Frontal cortex (tissue), 4 donors: ENCODE measurements around the gene ZNF285. TPM values are rescaled to one million over a fixed set of nuclear protein-coding genes. Genes with fewer than 3 reads are reported as not detected.
"Not testable (repeated sequence)": the region's sequence is repeated elsewhere in the genome, so short reads cannot be mapped to it uniquely, and the experiment has no call there.

ENCODE experiments used
- DNase-seq, 2 donors: peaks; one replicate each; pipeline ENCODE4 v3.0.0; 2012; ENCODE audit warnings: low spot score in 2 of 2
- FAIRE-seq: peaks from 2 replicates; lab custom pipeline; 2012; peaks lifted over from hg19 to GRCh38; lab: Jason Lieb, UNC
- total RNA-seq: library from RNA; depleted of rRNA; stranded (reverse); fragments of >200 nt; gene quantifications from one replicate; pipeline ENCODE4 v1.2.3, GENCODE V29; 2014
- donor health status: control.
- donor health status: control.
- donor health status: control.

Gene ZNF285
- total RNA-seq, result 30.2 TPM

DNA sequence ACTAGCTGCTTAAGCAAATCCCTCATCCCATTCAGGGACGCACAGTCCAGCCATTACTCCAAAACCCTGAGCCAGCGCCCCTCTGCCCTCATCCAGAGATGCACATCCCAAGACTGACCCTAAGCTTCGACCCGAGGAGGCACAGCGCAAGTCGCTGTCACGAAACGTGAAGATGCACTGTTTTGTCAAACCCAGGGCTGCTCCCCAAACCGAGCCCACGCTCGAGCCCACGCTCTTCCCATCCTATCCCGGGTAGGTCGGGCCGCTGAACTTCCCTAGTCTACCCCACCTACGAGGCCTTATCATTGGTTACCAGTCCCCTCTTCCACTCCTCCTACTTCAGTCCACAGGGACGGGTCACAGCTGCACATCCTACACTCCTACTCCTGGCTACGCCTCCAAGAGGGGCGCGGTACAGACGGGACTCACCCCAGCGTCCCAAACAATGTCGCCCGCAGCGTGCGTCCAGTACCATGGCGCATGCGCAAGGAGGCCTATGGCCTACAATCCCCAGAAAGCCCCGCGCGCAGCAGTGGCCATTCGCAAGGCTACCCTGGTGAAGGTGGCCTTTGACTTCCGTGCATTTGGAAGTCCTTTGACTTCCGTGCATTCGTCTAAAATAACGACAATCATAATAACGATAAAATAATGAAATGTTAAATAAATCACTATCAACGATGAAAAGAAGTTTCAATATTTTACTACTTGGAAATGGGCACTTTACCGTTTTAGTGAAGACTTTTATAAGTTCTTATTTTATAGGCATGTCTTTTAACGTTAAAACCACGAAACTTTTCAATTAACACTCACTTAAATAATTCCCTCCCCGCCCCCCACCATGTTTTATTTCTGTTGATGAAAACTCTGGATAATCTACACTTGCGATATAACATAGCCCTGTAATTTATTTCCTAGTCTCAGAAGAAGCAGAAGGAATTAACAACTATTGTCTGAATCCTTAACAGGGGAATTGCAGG is at the start of gene ZNF285:
TSS of gene ZNF285 (minus strand) at position 470 of the 977 bp plus-strand sequence. CDS start 4,395 bp downstream, outside the sequence.
- peak; percentile 71 to 79 for DNase-seq
- FAIRE-seq, result no peak

DNA sequence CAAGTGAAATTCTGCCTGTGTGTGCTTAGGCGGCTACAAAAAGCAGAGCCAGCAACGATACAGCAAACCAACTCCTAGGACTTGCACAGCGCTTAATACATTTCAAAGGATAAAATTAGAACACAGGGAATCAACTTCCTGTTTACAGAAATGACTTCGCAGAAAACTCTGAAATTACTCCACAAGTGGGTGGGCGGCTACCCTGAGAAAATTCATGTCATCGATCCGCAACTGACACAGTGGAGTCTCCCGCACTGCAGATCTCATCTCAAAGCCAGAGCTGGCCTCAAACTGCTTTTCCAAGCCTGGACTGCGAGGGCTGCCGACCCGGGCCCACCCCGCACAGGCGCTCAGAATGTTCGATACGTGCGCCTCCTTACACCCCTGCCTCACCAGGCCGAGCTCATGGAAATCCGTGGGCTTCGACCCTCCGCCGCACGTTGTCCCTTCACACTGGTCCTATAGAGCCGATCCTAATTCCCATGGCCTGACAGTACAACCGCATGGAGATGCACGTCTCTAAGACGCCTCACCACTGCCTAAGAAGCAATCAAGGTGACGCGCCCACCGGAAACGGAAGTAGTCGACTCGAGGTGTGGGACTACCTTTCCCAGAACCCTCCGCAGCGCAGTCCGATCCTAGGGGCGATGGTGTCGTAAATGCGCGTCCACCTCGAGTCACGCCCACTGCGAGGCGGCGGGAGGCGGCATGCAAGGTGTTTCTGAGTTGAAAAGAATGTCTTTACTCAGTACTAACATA is 46.7 kb upstream of the ZNF285 start, which contains the start of gene ZNF229:
TSS of gene ZNF229 (minus strand) at position 557 of the 759 bp plus-strand sequence. CDS start 5,625 bp downstream, outside the sequence.
- FAIRE-seq, result no peak
- DNase-seq, result peak; percentile 43 to 69

DNA sequence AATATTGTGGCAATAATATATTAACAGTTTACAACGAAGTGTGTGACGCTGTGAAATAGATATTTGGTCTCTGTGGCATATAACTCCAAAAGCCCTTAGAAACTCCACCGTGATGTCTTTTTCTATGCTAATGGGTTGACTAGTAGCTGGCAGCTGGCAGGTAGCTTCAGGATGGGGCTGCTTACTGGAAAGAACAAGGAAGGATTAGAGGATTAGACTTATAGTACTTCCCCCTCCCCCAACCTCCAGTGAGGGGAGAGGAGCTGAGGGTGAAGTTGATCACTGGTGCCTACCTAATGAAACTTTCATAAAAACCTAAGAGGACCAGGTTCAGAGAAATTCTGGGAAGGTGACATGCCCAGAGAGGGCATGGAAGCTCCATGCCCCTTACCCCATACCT is 37.0 kb upstream of the ZNF285 start:
- DNase-seq (no peak), FAIRE-seq (no peak)

DNA sequence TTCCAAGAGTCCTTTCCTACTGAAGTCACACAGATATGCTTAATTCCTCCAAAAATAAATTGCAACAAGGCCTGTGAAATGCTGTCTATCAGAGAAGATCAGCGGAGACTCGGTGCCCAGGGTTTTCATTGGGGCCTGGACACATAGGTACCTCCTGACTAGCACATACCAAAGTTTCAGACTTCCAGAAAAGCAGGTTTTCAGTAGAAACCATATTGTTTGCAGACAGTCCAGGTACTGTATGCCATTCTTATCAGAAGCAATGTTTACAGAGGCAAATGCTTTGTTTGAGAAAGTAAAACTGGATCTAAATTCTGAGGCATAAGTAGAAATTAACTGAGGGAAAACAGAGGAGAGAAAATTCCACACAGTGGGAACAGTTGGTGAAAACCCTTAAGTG is 34.0 kb upstream of the ZNF285 start:
- no peak for DNase-seq
- FAIRE-seq, result no peak

DNA sequence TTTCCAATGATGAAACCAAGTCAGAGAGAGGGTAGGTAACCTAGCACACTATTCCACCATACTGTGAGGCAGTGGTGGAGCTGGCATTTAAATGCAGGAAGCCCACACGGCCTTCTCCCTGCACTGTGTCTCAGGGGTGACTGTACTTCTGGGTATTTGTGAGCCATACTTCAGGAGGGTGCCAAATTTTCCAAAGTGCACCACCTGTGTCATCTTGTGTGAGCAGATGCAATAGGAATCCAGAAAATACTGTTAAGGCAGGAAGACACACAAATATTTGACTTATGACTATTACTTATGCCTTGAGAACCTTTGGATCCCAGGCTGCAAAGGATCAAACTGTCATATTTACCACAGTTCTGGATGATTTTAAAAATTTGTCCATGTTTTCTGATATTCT is 29.5 kb upstream of the ZNF285 start:
- no peak for FAIRE-seq
- no peak for DNase-seq

DNA sequence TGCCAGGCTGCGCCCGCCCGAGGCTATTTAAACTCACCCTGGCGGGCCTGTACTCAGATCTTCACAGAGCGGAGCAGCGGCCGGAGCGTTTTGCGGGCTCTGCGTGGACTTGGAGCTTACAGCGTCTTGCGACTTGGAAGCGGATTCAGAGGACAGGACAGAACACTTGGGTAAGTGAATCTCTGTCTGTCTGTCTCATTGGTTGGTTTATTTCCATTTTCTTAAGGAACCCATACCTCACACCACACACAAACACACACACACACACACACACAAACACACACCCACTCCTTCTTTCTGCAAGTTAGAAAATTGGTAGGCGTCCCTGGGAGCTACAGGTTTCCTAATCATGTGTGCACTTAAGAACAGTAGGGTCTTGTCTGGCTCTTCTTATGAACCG is 14.1 kb upstream of the ZNF285 start:
- not testable (repeated sequence) for DNase-seq, FAIRE-seq

DNA sequence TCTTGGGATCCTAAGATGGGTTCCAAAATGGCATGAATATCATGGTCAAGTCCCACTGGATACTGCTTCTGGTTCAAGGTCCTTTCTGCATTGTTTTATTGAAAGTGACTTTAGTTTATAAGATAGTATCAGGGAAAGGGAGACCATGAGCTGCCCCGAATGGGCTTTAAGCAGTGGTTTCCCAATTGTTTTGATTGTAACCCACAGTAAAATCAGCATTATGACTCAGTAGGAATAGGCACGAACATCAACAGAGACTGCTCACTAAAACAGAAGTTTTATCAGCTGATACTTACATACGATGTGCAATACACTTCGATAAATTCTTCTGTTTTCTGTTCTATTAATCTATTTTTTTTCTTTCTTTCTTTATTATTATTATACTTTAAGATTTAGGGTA is 12.1 kb downstream of the ZNF285 start:
- FAIRE-seq, DNase-seq: not testable (repeated sequence)

DNA sequence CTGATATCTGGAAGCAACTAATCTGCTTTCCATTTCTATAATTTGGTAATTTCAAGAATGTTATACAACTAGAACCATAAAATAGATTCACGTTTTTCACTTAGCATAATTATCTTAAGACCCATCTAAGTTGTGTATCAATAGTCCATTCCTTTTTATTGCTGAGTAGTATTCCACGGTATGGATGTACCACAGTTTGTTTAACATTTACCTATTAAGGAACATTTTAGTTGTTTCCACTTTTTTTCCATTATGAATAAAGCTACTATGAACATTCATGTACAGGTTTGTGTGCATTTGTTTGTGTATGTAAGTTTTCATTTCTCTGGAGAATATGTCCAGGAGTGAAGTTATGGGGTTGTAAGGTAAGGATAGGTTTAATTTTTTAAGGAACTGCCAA is 26.6 kb downstream of the ZNF285 start:
- FAIRE-seq (no peak), DNase-seq (no peak)

DNA sequence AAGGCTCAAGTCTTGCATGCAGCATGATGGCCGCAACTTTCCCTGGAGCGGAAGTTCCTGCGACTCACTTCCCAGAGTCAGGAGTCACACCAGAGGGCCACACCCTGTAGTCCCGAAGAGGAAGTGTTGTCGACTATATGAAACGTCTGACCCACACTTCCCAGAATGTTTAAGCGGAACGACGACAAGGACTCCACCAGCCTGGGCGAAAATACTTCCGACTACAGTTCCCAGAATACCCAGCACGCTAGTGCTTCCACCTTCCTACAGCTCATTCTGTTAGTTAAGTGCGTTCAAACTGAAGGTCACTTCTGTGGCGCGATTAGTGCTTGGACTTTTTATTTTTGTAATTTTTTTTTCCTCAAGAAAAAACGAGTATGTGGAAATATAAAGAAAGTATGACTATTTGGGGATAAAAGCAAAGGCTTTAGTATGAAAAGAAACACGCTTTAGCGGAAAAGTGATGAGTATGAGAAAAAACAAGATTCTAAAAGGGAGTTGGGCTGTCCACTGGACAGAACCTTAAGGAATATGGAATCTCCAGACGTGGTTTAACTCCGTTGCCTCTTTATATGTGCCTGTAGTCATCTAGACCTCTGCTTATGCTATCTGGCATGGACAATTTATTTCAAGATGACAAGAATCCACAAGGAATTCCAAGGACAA is 29.5 kb downstream of the ZNF285 start:
- DNase-seq (no peak), FAIRE-seq (no peak)

DNA sequence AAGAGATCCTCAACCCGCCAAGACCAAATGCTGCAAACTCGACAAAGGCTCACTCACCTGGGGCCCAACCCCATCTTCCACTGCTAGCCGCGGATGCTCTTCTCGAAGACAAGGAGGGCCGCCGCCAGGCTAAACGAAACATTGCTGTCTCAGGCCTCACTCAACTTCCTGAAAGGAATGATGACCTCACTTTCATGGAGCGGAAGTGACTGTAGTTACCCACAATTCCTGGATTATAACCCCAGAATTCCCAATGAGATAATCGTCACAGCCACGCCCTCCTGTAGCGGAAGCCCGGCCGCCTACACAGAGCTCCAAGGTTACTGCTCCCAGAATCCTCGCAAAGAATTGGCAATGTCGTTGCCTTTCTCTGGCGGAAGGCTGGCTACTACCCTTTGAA is 34.4 kb downstream of the ZNF285 start:
- no peak for FAIRE-seq
- DNase-seq, result no peak

DNA sequence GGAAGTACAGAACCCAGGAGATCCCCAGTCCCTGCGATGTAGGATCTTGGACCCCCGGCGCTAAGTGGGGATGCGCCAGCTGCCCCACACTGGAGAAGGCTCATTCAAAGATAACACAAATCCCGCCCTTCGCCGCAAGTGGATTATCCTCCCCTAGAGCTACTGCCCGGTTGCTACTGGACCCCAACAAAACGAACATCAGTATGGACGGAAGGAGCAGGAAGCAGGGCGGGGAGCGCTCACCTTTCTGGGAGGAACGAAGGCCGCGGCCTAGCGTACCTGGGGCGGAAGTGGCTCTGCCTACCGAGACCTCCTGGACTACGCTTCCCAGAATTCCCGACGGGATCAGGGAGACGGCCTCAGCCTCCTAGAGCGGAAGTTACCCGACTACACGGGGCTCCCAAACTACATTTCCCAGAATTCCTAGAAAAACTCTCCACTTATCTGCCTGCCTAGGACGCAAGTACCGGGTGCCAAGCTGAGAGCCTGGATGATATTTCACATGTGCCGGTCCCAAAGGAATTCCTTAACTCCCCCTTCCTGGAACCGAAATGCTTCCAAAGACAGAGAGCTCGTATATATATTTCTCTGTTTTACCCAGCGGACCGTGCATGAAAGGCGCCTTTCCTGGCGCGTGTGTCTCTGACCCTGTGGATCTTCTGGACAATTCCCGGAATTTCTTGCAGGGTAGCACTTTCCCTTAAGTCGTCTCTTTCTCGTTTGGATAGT is 44.9 kb downstream of the ZNF285 start, which contains the start of gene ZNF112:
TSS of gene ZNF112 (minus strand) at position 298 of the 729 bp plus-strand sequence. CDS start 16,141 bp downstream, outside the sequence.
- FAIRE-seq (peak; percentile 17), DNase-seq (peak; percentile 39 to 50)

DNA sequence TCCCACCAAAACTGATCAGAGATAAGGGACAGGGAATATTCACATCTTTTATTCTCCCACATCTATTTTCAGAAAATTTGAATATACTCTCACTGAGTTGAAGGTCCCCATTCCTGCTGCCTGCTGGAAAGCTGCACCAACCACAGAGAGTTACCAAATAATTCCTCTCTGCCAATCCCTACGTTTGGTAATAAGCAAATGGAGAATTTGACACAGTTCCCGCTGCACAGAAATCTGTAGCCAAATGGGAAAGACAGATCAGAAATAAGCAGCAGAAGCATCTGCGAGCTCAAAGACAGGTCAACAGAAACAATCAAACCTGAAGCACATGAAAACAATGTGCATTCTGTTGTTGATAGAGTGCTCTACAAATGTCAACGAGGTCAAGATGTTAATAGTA is 54.9 kb downstream of the ZNF285 start:
- DNase-seq, result no peak
- FAIRE-seq, result no peak

DNA sequence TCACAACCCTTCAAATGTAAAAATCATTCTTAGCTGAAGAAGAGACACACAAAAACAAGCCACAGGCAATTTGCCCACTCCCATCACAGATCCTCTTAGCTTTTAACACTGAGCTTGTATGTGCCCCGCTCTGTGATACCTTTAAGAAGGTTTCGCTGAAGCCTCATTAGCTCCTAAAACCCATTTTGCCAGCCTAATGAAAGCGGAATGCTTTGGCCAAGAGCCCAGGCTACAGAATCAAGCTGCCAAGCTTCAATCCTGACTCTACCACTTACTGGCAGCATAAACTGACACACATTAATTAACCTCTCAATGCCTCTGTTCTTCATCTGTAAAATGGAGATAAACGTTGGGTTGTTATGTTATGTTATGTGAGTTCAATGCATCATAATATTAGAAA is 55.4 kb downstream of the ZNF285 start:
- FAIRE-seq, result no peak
- peak in 1 of 2 donors; percentile 3 for DNase-seq

DNA sequence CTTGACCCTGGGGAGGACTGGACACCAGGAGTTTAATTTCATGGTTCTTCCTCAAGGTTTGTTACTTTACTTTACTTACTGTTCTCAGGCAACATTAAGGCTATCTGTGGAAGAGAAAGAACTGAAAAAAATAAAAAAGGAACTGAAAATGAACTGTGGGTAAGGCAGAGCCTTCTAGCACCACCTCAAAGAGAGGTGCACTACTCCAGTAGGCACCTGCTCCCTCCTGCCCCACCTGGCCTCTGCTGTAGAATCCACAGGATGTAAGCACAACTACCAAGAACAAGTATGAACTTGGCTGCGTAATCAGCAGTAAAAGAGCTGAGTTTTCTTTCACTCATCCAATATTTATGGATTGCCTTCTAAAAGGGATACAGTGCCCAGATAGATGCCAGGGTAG is 57.2 kb downstream of the ZNF285 start:
- FAIRE-seq (no peak), DNase-seq (no peak)

DNA sequence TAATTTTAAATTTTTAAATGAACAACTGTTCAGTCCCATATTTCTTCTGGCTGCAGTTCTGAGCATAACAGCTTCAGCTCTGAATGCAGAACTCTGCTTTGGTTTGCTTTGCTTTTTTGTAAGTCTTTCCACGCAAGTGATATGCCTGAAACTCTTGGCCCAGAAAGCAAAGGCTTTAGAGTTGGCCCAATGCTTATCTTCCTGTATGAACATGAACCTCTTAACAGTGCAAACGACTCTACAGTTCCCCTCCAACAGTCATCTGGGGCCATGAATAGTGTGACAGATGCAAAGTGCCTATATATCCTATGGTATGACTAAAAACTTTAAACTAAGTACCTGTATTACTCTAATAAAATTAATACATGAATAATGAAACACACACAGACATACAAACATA is 59.6 kb downstream of the ZNF285 start:
- DNase-seq (no peak), FAIRE-seq (no peak)

DNA sequence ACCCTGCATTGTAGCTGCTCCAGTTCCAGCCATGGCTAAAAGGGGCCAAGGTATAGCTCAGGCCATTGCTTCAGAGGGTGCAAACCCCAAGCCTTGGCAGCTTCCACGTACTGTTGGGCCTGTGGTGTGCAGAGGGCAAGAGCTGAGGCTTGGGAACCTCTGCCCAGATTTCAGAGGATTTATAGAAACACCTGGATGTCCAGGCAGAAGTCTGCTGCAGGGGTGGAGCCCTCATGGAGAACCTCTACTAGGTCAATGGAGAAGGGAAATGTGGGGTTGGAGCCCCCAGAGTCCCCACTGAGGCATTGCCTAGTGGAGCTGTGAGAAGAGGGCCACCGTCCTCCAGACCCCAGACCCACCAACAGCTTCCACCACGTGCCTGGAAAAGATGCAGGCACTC is 66.8 kb downstream of the ZNF285 start:
- FAIRE-seq, DNase-seq: not testable (repeated sequence)
